B cell (primary cell): ENCODE data around the gene IFRD1. TPM values are rescaled to one million over a fixed set of nuclear protein-coding genes. Genes with fewer than 3 reads are reported as not detected.

Experiments used
- ATAC-seq: fragments of 200-7000 bp; cut with Tn5 transposase; one replicate; pipeline ENCODE4 v1.10.0; 2021; ENCODE audit warnings: low read depth, mild to moderate bottlenecking, moderate number of reproducible peaks, moderate library complexity
- CTCF ChIA-PET: fragments of 350-600 bp; sonication (Branson Sonifier 250); formaldehyde crosslinking; loops from one replicate; lab custom pipeline; 2021; ENCODE audit warnings: antibody characterized with exemption, inconsistent platforms; lab: Charles Lee
- POLR2A ChIA-PET: fragments of 350-600 bp; sonication (Branson Sonifier 250); formaldehyde crosslinking; loops from one replicate; lab custom pipeline; 2021; ENCODE audit warnings: antibody characterized with exemption; lab: Charles Lee
- DNase-seq: peaks from one replicate; pipeline ENCODE4 v3.0.0; 2013
- H2AFZ ChIP-seq: 2 replicates; pipeline ENCODE4 v1.6.1; 2012; ENCODE audit warnings: mild to moderate bottlenecking, low read depth, low read length; ENCODE audit not compliant: insufficient read depth, poor library complexity, severe bottlenecking
- H3K27ac ChIP-seq, 2 donors: 1 replicate in 1 of 2; 2 replicates in 1 of 2; pipeline ENCODE4 v1.5.1; 2012 to 2013; ENCODE audit warnings: low read length in 2 of 2, mild to moderate bottlenecking in 2 of 2, moderate library complexity in 1 of 2
- H3K27me3 ChIP-seq, 4 experiments: fragments of 200-600 bp in 1 of 4; sonication (generic) in 1 of 4; replicated peaks in 1 of 4; 1 replicate in 2 of 4; 2 replicates in 2 of 4; pipeline versions ENCODE4 v1.6.1 to v1.7.0; 2013 to 2016; ENCODE audit warnings: low read length in 3 of 4, mild to moderate bottlenecking in 2 of 4, mixed read lengths in 1 of 4, moderate library complexity in 1 of 4; ENCODE audit not compliant: insufficient read depth in 4 of 4, control insufficient read depth in 3 of 4; ENCODE audit errors: control extremely low read depth in 1 of 4
- H3K36me3 ChIP-seq, 2 experiments: replicated peaks in 1 of 2; 1 replicate in 1 of 2; 2 replicates in 1 of 2; pipeline versions ENCODE4 v1.6.1 to v1.7.1; 2013; ENCODE audit warnings: low read length in 1 of 2; ENCODE audit not compliant: insufficient read depth in 2 of 2, control insufficient read depth in 1 of 2; ENCODE audit errors: control extremely low read depth in 1 of 2, extremely low read depth in 1 of 2
- H3K4me1 ChIP-seq, 2 donors: fragments of 200-600 bp in 1 of 2; sonication (generic) in 1 of 2; 1 replicate in 1 of 2; 2 replicates in 1 of 2; pipeline versions ENCODE4 v1.5.1 to v1.6.1; 2013 to 2017; ENCODE audit warnings: low read length in 2 of 2; ENCODE audit not compliant: control insufficient read depth in 2 of 2, insufficient read depth in 2 of 2
- H3K4me2 ChIP-seq: replicated peaks from 2 replicates; pipeline ENCODE3; 2012; ENCODE audit warnings: mild to moderate bottlenecking, low read depth, low read length; ENCODE audit not compliant: poor library complexity, severe bottlenecking
- H3K4me3 ChIP-seq, 5 experiments: fragments of 200-600 bp in 1 of 5; sonication (generic) in 1 of 5; 1 replicate in 3 of 5; 2 replicates in 2 of 5; pipeline versions ENCODE4 v1.5.1 to v1.7.0; 2011 to 2016; ENCODE audit warnings: low read length in 4 of 5, mild to moderate bottlenecking in 4 of 5, low read depth in 2 of 5, control low read depth in 1 of 5, moderate library complexity in 1 of 5; ENCODE audit not compliant: insufficient read depth in 1 of 5; ENCODE audit errors: control extremely low read depth in 1 of 5, extremely low read depth in 1 of 5
- H3K79me2 ChIP-seq: fragments of 200-600 bp; sonication (generic); one replicate; pipeline ENCODE4 v1.6.0; 2016; ENCODE audit warnings: low read length; ENCODE audit not compliant: control insufficient read depth, insufficient read depth
- H3K9ac ChIP-seq: fragments of 200-600 bp; sonication (generic); 2 replicates; pipeline ENCODE4 v1.6.1; 2017; ENCODE audit warnings: mild to moderate bottlenecking, low read length, moderate library complexity
- H3K9me3 ChIP-seq, 3 donors: one replicate each; pipeline versions ENCODE4 v1.6.1 to v1.7.1; 2013; ENCODE audit warnings: low read length in 2 of 3; ENCODE audit not compliant: control insufficient read depth in 2 of 3, insufficient read depth in 1 of 3; ENCODE audit errors: control extremely low read depth in 1 of 3
- H4K20me1 ChIP-seq: 2 replicates; pipeline ENCODE4 v1.6.0; 2012; ENCODE audit warnings: mild to moderate bottlenecking, low read length; ENCODE audit not compliant: insufficient read depth, control insufficient read depth, poor library complexity, severe bottlenecking
- H3K27ac Mint-ChIP-seq: one replicate; pipeline ENCODE4 v1.8.0; 2021; ENCODE audit warnings: mixed read lengths
- H3K27me3 Mint-ChIP-seq: one replicate; pipeline ENCODE4 v1.8.0; 2021; ENCODE audit warnings: mixed read lengths
- H3K4me1 Mint-ChIP-seq: one replicate; pipeline ENCODE4 v1.8.0; 2021; ENCODE audit warnings: mixed read lengths
- H3K4me3 Mint-ChIP-seq: one replicate; pipeline ENCODE4 v1.8.0; 2021; ENCODE audit warnings: mixed read lengths
- H3K9me3 Mint-ChIP-seq: one replicate; pipeline ENCODE4 v1.8.0; 2022; ENCODE audit warnings: mixed read lengths; ENCODE audit not compliant: insufficient read depth
- EZH2 ChIP-seq: IDR thresholded peaks from 2 replicates; pipeline ENCODE4 v1.6.1; 2012; ENCODE audit warnings: borderline replicate concordance, low read depth, mild to moderate bottlenecking, moderate library complexity, low read length; ENCODE audit not compliant: insufficient read depth, poor library complexity, severe bottlenecking
- WGBS: methylation state at CpG from one replicate; pipeline ENCODE4 v1.1.5; 2013; ENCODE audit warnings: missing lambda C conversion rate; ENCODE audit not compliant: insufficient coverage; 5-methylcytosine and 5-hydroxymethylcytosine counted together
- intact Hi-C: fragments of 100-400 bp; cut with micrococcal nuclease; formaldehyde crosslinking; loops from one replicate; pipeline ENCODE4 v1.10.0; 2022
- polyA plus RNA-seq: library from polyadenylated mRNA; depleted of rRNA; stranded (reverse); fragments of >200 nt; gene quantifications from 2 replicates; pipeline ENCODE4 v1.2.3, GENCODE V29; 2012
- total RNA-seq, 2 donors: library from RNA; stranded (reverse); fragments of 120-200 nt in 1 of 2; gene quantifications; 1 replicate in 1 of 2; 2 replicates in 1 of 2; pipeline versions ENCODE4 v1.2.3 to v1.2.4, GENCODE V29; 2013 to 2022
- TF ChIP-seq, protein P1 (sequence below): fragments of 200-600 bp; IDR thresholded peaks from one replicate; pipeline ENCODE4 v1.8.0; 2022; ENCODE audit warnings: antibody characterized with exemption, mild to moderate bottlenecking

Gene IFRD1
- total and polyA plus RNA-seq, 2 donors (not counting 1 experiment from before 2014, with no cell fraction given): 54.1 to 106 TPM

DNA sequence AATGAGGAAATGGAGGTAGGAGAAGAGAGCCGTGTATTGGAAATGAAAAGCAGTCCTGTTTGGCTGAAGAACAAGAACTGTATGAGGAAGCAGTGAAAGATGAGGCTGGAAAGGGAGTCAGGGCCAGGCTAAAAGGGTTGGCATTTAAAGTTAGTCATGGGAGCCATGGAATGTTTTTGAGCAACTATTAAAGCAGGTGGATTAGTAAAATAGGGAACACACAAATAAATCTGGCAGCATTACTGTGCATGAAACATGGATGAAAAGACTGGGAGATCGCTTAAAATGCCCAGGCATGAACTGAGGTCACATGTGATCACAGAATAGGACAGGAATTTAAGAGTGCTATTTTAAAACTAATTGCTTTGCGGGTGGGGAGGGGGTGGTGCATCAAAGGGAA is 1.4 kb upstream of the IFRD1 start:
- Histone ChIP-seq H2AFZ (no peak overlapping the region), H3K27ac (no peak overlapping the region), H3K79me2 (peaks cover 35% of the 10 kb centered on the region), H3K4me3 (no peak overlapping the region), H3K36me3 (no peaks in the 10 kb centered on the region), H3K27me3 (no peaks in the 10 kb centered on the region), H3K4me1 (peaks cover 16 to 19% of the 10 kb centered on the region in 2 donors), H4K20me1 (peaks cover 33% of the 10 kb centered on the region), H3K4me2 (no peak overlapping the region), H3K9me3 (no peaks in the 10 kb centered on the region), H3K9ac (no peak overlapping the region)
- Mint-ChIP-seq H3K4me1 (peaks cover 37% of the 10 kb centered on the region), H3K4me3 (peak overlapping the region; percentile 95), H3K9me3 (no peaks in the 10 kb centered on the region), H3K27me3 (no peaks in the 10 kb centered on the region), H3K27ac (no peak overlapping the region)
- intact Hi-C loops: no loop called here
- no peak for TF ChIP-seq EZH2
- POLR2A ChIA-PET: interaction anchor here (0.7 kb wide), 1 partner anchor 369 kb away, joined by 3 read pairs; no protein-coding TSS in a partner anchor
- CTCF ChIA-PET: no interaction called here
- ATAC-seq: no peak
- 91% methylated on average over 3 of the region's 3 CpGs for WGBS
- DNase-seq: no peak

DNA sequence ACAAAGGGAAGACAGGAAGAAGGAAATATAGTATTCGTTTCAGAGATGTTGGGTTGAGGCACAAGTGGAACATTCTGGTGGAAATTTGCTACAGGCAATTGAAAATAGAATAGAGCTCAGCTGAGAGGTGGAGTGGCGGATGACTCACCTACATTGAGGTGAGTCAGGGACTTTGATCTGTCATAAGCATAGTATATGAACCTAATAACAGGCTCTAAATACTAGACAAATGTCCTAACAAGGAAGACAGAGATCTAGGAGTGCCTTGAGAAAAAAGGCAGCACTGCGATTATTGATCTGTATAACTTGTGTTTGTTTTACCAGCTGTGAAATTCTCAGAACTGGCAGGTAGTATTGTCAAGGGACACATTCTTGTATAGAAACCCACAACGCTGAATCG is 907 bp upstream of the IFRD1 start:
- no peak for ATAC-seq
- DNase-seq: peak; percentile 18
- H3K9me3 Mint-ChIP-seq: no peaks in the 10 kb centered on the region
- peak overlapping the region in 1 of 2 donors; percentile 98 for H3K27ac ChIP-seq
- peaks cover 37% of the 10 kb centered on the region for H4K20me1 ChIP-seq
- H3K4me3 Mint-ChIP-seq: peak overlapping the region; percentile 95
- intact Hi-C loops: no loop called here
- POLR2A ChIA-PET: interaction anchor here (0.7 to 1.4 kb wide), 2 partner anchors 341 to 369 kb away, joined by 3 to 6 read pairs; partner anchors contain the start of gene TMEM168
- peak overlapping the region; percentile 99 for H3K9ac ChIP-seq
- CTCF ChIA-PET: interaction anchor here (1.2 kb wide), 1 partner anchor 887 kb away, joined by 3 read pairs; the partner anchor contains the start of gene IMMP2L
- H3K27me3 ChIP-seq: no peaks in the 10 kb centered on the region
- TF ChIP-seq, protein P1, sequence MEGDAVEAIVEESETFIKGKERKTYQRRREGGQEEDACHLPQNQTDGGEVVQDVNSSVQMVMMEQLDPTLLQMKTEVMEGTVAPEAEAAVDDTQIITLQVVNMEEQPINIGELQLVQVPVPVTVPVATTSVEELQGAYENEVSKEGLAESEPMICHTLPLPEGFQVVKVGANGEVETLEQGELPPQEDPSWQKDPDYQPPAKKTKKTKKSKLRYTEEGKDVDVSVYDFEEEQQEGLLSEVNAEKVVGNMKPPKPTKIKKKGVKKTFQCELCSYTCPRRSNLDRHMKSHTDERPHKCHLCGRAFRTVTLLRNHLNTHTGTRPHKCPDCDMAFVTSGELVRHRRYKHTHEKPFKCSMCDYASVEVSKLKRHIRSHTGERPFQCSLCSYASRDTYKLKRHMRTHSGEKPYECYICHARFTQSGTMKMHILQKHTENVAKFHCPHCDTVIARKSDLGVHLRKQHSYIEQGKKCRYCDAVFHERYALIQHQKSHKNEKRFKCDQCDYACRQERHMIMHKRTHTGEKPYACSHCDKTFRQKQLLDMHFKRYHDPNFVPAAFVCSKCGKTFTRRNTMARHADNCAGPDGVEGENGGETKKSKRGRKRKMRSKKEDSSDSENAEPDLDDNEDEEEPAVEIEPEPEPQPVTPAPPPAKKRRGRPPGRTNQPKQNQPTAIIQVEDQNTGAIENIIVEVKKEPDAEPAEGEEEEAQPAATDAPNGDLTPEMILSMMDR: no peak
- no peak for TF ChIP-seq EZH2
- peak overlapping the region; percentile 98 for H3K27ac Mint-ChIP-seq
- peak overlapping the region; percentile 95 for H2AFZ ChIP-seq
- peaks cover 16 to 19% of the 10 kb centered on the region in 2 donors for H3K4me1 ChIP-seq
- H3K36me3 ChIP-seq: no peaks in the 10 kb centered on the region
- H3K27me3 Mint-ChIP-seq: no peaks in the 10 kb centered on the region
- peaks cover 37% of the 10 kb centered on the region for H3K4me1 Mint-ChIP-seq
- peaks cover 40% of the 10 kb centered on the region for H3K79me2 ChIP-seq
- peak overlapping the region; percentile 82 for H3K4me2 ChIP-seq
- H3K9me3 ChIP-seq: no peaks in the 10 kb centered on the region
- 50% methylated on average over 2 of the region's 5 CpGs for WGBS
- H3K4me3 ChIP-seq: peak overlapping the region in 3 of 5 experiments; percentile 93 to 100 (median 95)
